K562 (cell line): ENCODE results near the gene KRT16. TPM values are rescaled to one million over a fixed set of nuclear protein-coding genes. Genes with fewer than 3 reads are reported as not detected.

ENCODE experiments used
- ATAC-seq: fragments of 200-7000 bp; cut with Tn5 transposase; 3 replicates; pipeline ENCODE4 v1.9.1; 2020; ENCODE audit warnings: moderate library complexity
- BruUV-seq: library from RNA; stranded (reverse); fragments of 400-500 nt; replicated peaks from 2 replicates; lab custom pipeline; 2021; lab: Mats Ljungman, UMichigan
- CTCF ChIA-PET: fragments of 300-600 bp; formaldehyde crosslinking; extraction: SDS; loops from one replicate; lab custom pipeline; 2021; ENCODE audit warnings: low intra/inter-chr PET ratio; lab: Yijun Ruan, JAX
- POLR2A ChIA-PET: fragments of 300-600, 350-650 bp; sonication (Branson Sonifier 250); formaldehyde crosslinking; extraction: SDS; loops from one replicate; lab custom pipeline; 2021; ENCODE audit warnings: antibody characterized with exemption, inconsistent platforms; lab: Yijun Ruan, JAX
- DNase-seq, 4 experiments: peaks; one replicate each; pipeline versions ENCODE4 v3.0.0 to v3.0.0-alpha.2; 2011 to 2018; ENCODE audit warnings: low spot score in 3 of 4, mixed read lengths in 3 of 4; ENCODE audit errors: extremely low read depth in 1 of 4
- FAIRE-seq: peaks from 2 replicates; lab custom pipeline; 2011; peaks lifted over from hg19 to GRCh38; lab: Jason Lieb, UNC
- H2AFZ ChIP-seq: 2 replicates; pipeline ENCODE4 v1.6.0; 2011; ENCODE audit warnings: low read depth, low read length, control low read depth, inconsistent platforms
- H3K27ac ChIP-seq: fragments of 200-600 bp; 3 replicates; pipeline ENCODE4 v1.8.0; 2011; ENCODE audit warnings: low read depth, mild to moderate bottlenecking, control low read depth, inconsistent platforms, low read length, moderate library complexity, mixed read lengths; ENCODE audit errors: extremely low read depth
- H3K27me3 ChIP-seq, 2 experiments: fragments of 300-600 bp in 1 of 2; 2 replicates in 1 of 2; 3 replicates in 1 of 2; pipeline versions ENCODE4 v1.6.0 to v1.8.0; 2011; ENCODE audit warnings: inconsistent platforms in 2 of 2, low read length in 2 of 2, mild to moderate bottlenecking in 1 of 2, mixed read lengths in 1 of 2, moderate library complexity in 1 of 2; ENCODE audit not compliant: control insufficient read depth in 2 of 2, insufficient read depth in 2 of 2
- H3K36me3 ChIP-seq: fragments of 300-600 bp; 3 replicates; pipeline ENCODE4 v1.8.0; 2011; ENCODE audit warnings: mild to moderate bottlenecking, low read length, inconsistent platforms; ENCODE audit not compliant: control insufficient read depth, insufficient read depth
- H3K4me1 ChIP-seq, 2 experiments: fragments of 200-600 bp in 1 of 2; replicated peaks in 1 of 2; 2 replicates in 1 of 2; 3 replicates in 1 of 2; pipeline versions ENCODE4 v1.5.1 to v1.8.0; 2011; ENCODE audit warnings: inconsistent platforms in 2 of 2, low read length in 2 of 2, mild to moderate bottlenecking in 1 of 2, mixed read lengths in 1 of 2, moderate library complexity in 1 of 2; ENCODE audit not compliant: control insufficient read depth in 2 of 2, insufficient read depth in 2 of 2
- H3K4me2 ChIP-seq: 2 replicates; pipeline ENCODE4 v1.6.1; 2011; ENCODE audit warnings: low read length, control low read depth, inconsistent platforms, mixed read lengths; ENCODE audit not compliant: insufficient read depth
- H3K4me3 ChIP-seq: fragments of 200-600 bp; sonication (generic), shearing (Covaris generic); 2 replicates; pipeline ENCODE4 v1.5.1; 2016; ENCODE audit warnings: control low read depth, inconsistent platforms
- H3K79me2 ChIP-seq: fragments of 200-600 bp; 3 replicates; pipeline ENCODE4 v1.8.0; 2011; ENCODE audit warnings: low read length, inconsistent platforms; ENCODE audit not compliant: control insufficient read depth, insufficient read depth
- H3K9ac ChIP-seq, 2 experiments: 2 replicates each; pipeline versions ENCODE4 v1.6.0 to v1.6.1; 2011; ENCODE audit warnings: low read depth in 2 of 2, low read length in 2 of 2, control low read depth in 1 of 2, inconsistent platforms in 1 of 2, mild to moderate bottlenecking in 1 of 2, mixed read lengths in 1 of 2; ENCODE audit not compliant: insufficient read depth in 1 of 2
- H3K9me1 ChIP-seq: one replicate; pipeline ENCODE4 v1.6.0; 2011; ENCODE audit warnings: inconsistent platforms, mild to moderate bottlenecking, low read length, moderate library complexity; ENCODE audit not compliant: control insufficient read depth, insufficient read depth
- H3K9me3 ChIP-seq: replicated peaks from 2 replicates; pipeline ENCODE4 v1.5.1; 2011; ENCODE audit warnings: low read depth, low read length, inconsistent platforms; ENCODE audit not compliant: control insufficient read depth, insufficient read depth
- H4K20me1 ChIP-seq: replicated peaks from 2 replicates; pipeline ENCODE4 v1.6.1; 2011; ENCODE audit warnings: low read length, inconsistent platforms, mixed read lengths; ENCODE audit not compliant: control insufficient read depth, insufficient read depth
- CHD1 ChIP-seq: fragments of 200-600 bp; sonication (generic); IDR thresholded peaks from one replicate; pipeline ENCODE4 v1.6.1; 2012; ENCODE audit warnings: mild to moderate bottlenecking, moderate library complexity, low read length, inconsistent platforms
- CXXC5 ChIP-seq: fragments of 250-450 bp; sonication (Bioruptor Pico); IDR thresholded peaks from 2 replicates; pipeline ENCODE4 v1.8.0; 2022; ENCODE audit warnings: inconsistent platforms, mild to moderate bottlenecking, moderate library complexity
- E4F1 ChIP-seq: fragments of 250-450 bp; sonication (Bioruptor Pico); IDR thresholded peaks from 2 replicates; pipeline ENCODE4 v1.5.0; 2021; ENCODE audit warnings: mild to moderate bottlenecking, borderline replicate concordance
- FOS ChIP-seq: IDR thresholded peaks from 3 replicates; pipeline ENCODE4 v1.6.1; 2011; ENCODE audit not compliant: insufficient read length; ENCODE audit errors: extremely low read depth
- SMAD3 ChIP-seq: fragments of 450-650 bp; formaldehyde crosslinking; conservative IDR thresholded peaks from 2 replicates; pipeline ENCODE4 v1.4.0; 2020; ENCODE audit warnings: mild to moderate bottlenecking
- SRSF7 ChIP-seq: fragments of 200-400 bp; formaldehyde crosslinking; optimal IDR thresholded peaks from 2 replicates; pipeline ENCODE3; 2017; ENCODE audit warnings: mild to moderate bottlenecking, low read depth, low read length
- TAF1 ChIP-seq: IDR thresholded peaks from 2 replicates; pipeline ENCODE4 v1.6.1; 2011; ENCODE audit warnings: mild to moderate bottlenecking, low read length, moderate library complexity; ENCODE audit not compliant: insufficient read depth, control insufficient read depth, severe bottlenecking; ENCODE audit errors: extremely low read depth
- TGIF2 ChIP-seq: sonication (generic); formaldehyde crosslinking; IDR thresholded peaks from 2 replicates; pipeline ENCODE4 v1.8.1; 2022; ENCODE audit warnings: mild to moderate bottlenecking, missing genetic modification reagents, moderate library complexity
- ZNF324 ChIP-seq: fragments of 250-450 bp; sonication (Bioruptor Pico); IDR thresholded peaks from 2 replicates; pipeline ENCODE4 v1.4.0; 2020; ENCODE audit warnings: mild to moderate bottlenecking
- ZNF780A ChIP-seq: fragments of 250-450 bp; sonication (Bioruptor Pico); IDR thresholded peaks from 2 replicates; pipeline ENCODE4 v1.5.0; 2021; ENCODE audit warnings: mild to moderate bottlenecking
- WGBS: fragments of 100-300 bp; shearing (Covaris generic); methylation state at CpG from one replicate; pipeline ENCODE4 v1.1.6; 2016; ENCODE audit warnings: low coverage, mixed read lengths; ENCODE audit not compliant: insufficient coverage; ENCODE audit errors: missing lambda C conversion rate; 5-methylcytosine and 5-hydroxymethylcytosine counted together
- in situ Hi-C: fragments of 300-500 bp; cut with MboI; formaldehyde crosslinking; loops from 4 replicates; pipeline ENCODE4 v1.15.0; 2018; ENCODE audit warnings: inconsistent platforms, mixed read lengths
- intact Hi-C: fragments of 100-400 bp; cut with micrococcal nuclease; formaldehyde crosslinking; loops from 2 replicates; pipeline ENCODE4 v1.14.2; 2022
- polyA plus RNA-seq, 8 experiments: library from polyadenylated mRNA; depleted of rRNA in 4 of 8; stranded (reverse) in 5 of 8; unstranded in 3 of 8; fragments of >200 nt; fragmentation: Nextera tagmentation in 2 of 8; fragmentation: Illumina TruSeq in 1 of 8; extraction: Ambion mirVana in 2 of 8; extraction: Trizol in 1 of 8; gene quantifications; 2 replicates each; pipeline versions ENCODE4 v1.2.1 to v1.2.3, GENCODE V29; 2011 to 2014; ENCODE audit warnings: inconsistent platforms in 1 of 8, missing spikeins in 1 of 8
- total RNA-seq, 7 experiments: library from RNA; depleted of rRNA in 6 of 7; stranded (reverse); fragments of >200 nt in 6 of 7; fragmentation: Illumina TruSeq in 2 of 7; extraction: Trizol in 2 of 7; gene quantifications; 2 replicates each; pipeline versions ENCODE4 v1.2.1 to v1.2.3, GENCODE V29; 2011 to 2021; ENCODE audit warnings: low replicate concordance in 1 of 7
- TF ChIP-seq, protein P1 (sequence below): fragments of 250-450 bp; sonication (Bioruptor Pico); IDR thresholded peaks from 2 replicates; pipeline ENCODE4 v1.5.0; 2022; ENCODE audit warnings: mild to moderate bottlenecking
- TF ChIP-seq, protein P2 (sequence below): fragments of 450-650 bp; formaldehyde crosslinking; IDR thresholded peaks from 2 replicates; pipeline ENCODE4 v1.4.0; 2020; ENCODE audit warnings: mild to moderate bottlenecking

KRT16 gene
- total and polyA plus RNA-seq, 9 of the 15 experiments (the other 6 are each of a cell fraction or from before 2014, with no cell fraction given), result 0.04 TPM; not detected in 8

DNA sequence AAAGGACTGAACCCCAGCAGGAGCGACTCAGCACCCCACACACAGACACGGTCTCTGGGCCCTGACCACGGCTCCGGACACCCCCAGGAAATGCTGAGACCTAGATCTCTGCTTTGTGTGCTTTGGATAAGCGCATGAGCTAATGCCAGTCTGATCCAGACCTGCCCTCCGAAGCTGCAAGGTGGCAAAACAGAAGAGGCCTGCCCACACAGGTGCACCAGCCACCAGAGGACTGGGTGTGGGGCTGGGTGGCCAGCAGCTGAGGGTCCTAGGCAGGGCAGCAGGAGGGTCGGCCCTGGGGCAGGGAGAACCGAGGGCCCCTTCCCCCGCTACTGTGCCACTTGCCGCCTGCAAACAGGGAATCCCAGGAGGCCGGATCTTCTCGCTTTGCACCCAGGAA lies 45.4 kb upstream of the KRT16 start:
- intact Hi-C loops, result no loop called here
- no peak overlapping the region for H3K27ac ChIP-seq
- BruUV-seq, result no TSS peak
- ATAC-seq, result no peak
- TF ChIP-seq ZNF780A, result no peak
- no peak for TF ChIP-seq TGIF2 (CRISPR knock-in tag)
- no peak for TF ChIP-seq ZNF324 (CRISPR knock-in tag)
- TF ChIP-seq, protein P1, sequence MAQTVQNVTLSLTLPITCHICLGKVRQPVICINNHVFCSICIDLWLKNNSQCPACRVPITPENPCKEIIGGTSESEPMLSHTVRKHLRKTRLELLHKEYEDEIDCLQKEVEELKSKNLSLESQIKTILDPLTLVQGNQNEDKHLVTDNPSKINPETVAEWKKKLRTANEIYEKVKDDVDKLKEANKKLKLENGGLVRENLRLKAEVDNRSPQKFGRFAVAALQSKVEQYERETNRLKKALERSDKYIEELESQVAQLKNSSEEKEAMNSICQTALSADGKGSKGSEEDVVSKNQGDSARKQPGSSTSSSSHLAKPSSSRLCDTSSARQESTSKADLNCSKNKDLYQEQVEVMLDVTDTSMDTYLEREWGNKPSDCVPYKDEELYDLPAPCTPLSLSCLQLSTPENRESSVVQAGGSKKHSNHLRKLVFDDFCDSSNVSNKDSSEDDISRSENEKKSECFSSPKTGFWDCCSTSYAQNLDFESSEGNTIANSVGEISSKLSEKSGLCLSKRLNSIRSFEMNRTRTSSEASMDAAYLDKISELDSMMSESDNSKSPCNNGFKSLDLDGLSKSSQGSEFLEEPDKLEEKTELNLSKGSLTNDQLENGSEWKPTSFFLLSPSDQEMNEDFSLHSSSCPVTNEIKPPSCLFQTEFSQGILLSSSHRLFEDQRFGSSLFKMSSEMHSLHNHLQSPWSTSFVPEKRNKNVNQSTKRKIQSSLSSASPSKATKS (CRISPR knock-in tag), result no peak
- TF ChIP-seq FOS, result no peak
- TF ChIP-seq CHD1, result no peak
- no peak for TF ChIP-seq TAF1
- no peak for TF ChIP-seq CXXC5
- no peak for TF ChIP-seq SRSF7
- TF ChIP-seq, protein P2, sequence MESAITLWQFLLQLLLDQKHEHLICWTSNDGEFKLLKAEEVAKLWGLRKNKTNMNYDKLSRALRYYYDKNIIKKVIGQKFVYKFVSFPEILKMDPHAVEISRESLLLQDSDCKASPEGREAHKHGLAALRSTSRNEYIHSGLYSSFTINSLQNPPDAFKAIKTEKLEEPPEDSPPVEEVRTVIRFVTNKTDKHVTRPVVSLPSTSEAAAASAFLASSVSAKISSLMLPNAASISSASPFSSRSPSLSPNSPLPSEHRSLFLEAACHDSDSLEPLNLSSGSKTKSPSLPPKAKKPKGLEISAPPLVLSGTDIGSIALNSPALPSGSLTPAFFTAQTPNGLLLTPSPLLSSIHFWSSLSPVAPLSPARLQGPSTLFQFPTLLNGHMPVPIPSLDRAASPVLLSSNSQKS (CRISPR knock-in tag), result no peak
- no peak for TF ChIP-seq SMAD3 (CRISPR knock-in tag)
- TF ChIP-seq E4F1, result no peak
- TF ChIP-seq, all 486 proteins: peak for 0
- no peaks in the 10 kb centered on the region for H3K36me3 ChIP-seq
- in situ Hi-C loops, result loop anchor here (25.0 kb wide), 1 partner anchor 1046 kb away; no protein-coding TSS in a partner anchor
- H2AFZ ChIP-seq, result no peak overlapping the region
- DNase-seq (no peak), FAIRE-seq (no peak)
- CTCF ChIA-PET, result interaction anchor here (7.3 kb wide), 1 partner anchor 9 kb away, joined by 87 read pairs; no protein-coding TSS in a partner anchor
- no peaks in the 10 kb centered on the region for H3K79me2 ChIP-seq
- peaks cover 2% of the 10 kb centered on the region for H3K9me1 ChIP-seq
- H3K9me3 ChIP-seq, result no peaks in the 10 kb centered on the region
- H4K20me1 ChIP-seq, result 0 out of 2 replicates have a peak, but pooled peaks cover 3% of the 10 kb centered on the region
- H3K4me1 ChIP-seq, result peaks cover 0 to 40% of the 10 kb centered on the region in 2 experiments; a peak in 2 of 5 replicates
- H3K4me3 ChIP-seq, result no peak overlapping the region
- no peak overlapping the region for H3K4me2 ChIP-seq
- peaks cover 2 to 17% of the 10 kb centered on the region in 2 experiments; a peak in 1 of 5 replicates for H3K27me3 ChIP-seq
- WGBS, result 20% methylated on average over 10 of the region's 12 CpGs
- H3K9ac ChIP-seq, result peak overlapping the region in 1 of 2 experiments; percentile 58; a peak in 2 of 4 replicates
- POLR2A ChIA-PET, result interaction anchor here (0.6 to 0.7 kb wide), 2 partner anchors 34 to 118 kb away, joined by 3 to 4 read pairs; no protein-coding TSS in a partner anchor
